ENCODE data around the gene LHX3.

Gene LHX3

GRCh38 chr9:136207616-136208015 is 2.7 kb upstream of the LHX3 start:
- DNase-seq (ENCODE audit: low read depth) = no peak

- no peak for DNase-seq (ENCODE audit: low read depth)
Observed at GRCh38 chr9:136206602-136207275, 1.8 kb upstream of the LHX3 start.

- no peak for DNase-seq (ENCODE audit: low read depth)
Observed at GRCh38 chr9:136205707-136205992, 722 bp upstream of the LHX3 start.

- DNase-seq (ENCODE audit: low read depth) = no peak
Observed at GRCh38 chr9:136204145-136204805, 653 bp downstream of the LHX3 start.

- DNase-seq (ENCODE audit: low read depth) = no peak
Observed at GRCh38 chr9:136203408-136204144, 1.4 kb downstream of the LHX3 start.

- DNase-seq (ENCODE audit: low read depth) = no peak
Observed at GRCh38 chr9:136202454-136203407, 2.2 kb downstream of the LHX3 start.

GRCh38 chr9:136201609-136202453 is 3.1 kb downstream of the LHX3 start:
- DNase-seq (ENCODE audit: low read depth) = no peak

- DNase-seq (ENCODE audit: low read depth) = no peak
Observed at GRCh38 chr9:136201174-136201573, 3.8 kb downstream of the LHX3 start.

GRCh38 chr9:136200424-136200823 is 4.5 kb downstream of the LHX3 start:
- no peak for DNase-seq (ENCODE audit: low read depth)

- no peak for DNase-seq (ENCODE audit: low read depth)
Observed at GRCh38 chr9:136199391-136200288, 5.3 kb downstream of the LHX3 start.

GRCh38 chr9:136198605-136199083 is 6.3 kb downstream of the LHX3 start:
- no peak for DNase-seq (ENCODE audit: low read depth)

GRCh38 chr9:136197930-136198604 is 6.9 kb downstream of the LHX3 start:
- DNase-seq (ENCODE audit: low read depth) = no peak

- no peak for DNase-seq (ENCODE audit: low read depth)
Observed at GRCh38 chr9:136197084-136197875, 7.6 kb downstream of the LHX3 start.

- no peak for DNase-seq (ENCODE audit: low read depth)
Observed at GRCh38 chr9:136196404-136197083, 8.4 kb downstream of the LHX3 start.

- no peak for DNase-seq (ENCODE audit: low read depth)
Observed at GRCh38 chr9:136194540-136194939, 10.4 kb downstream of the LHX3 start.

GRCh38 chr9:136193891-136194279 is 11.0 kb downstream of the LHX3 start:
- DNase-seq (ENCODE audit: low read depth) = no peak

GRCh38 chr9:136193127-136193890 is 11.6 kb downstream of the LHX3 start:
- DNase-seq (ENCODE audit: low read depth) = no peak

Data from fibroblast of the conjunctiva (primary cell).